SK-N-MC (cell line): Measurements from ENCODE around the gene GPER1.

Experiments
- DNase-seq: peaks from one replicate; pipeline ENCODE4 v3.0.0-alpha.2; 2011; ENCODE audit warnings: low read depth, low spot score
- H3K27ac ChIP-seq: fragments of 200-600 bp; sonication (generic); 2 replicates; pipeline ENCODE4 v1.5.1; 2016; ENCODE audit warnings: mixed run types
- H3K36me3 ChIP-seq: fragments of 200-600 bp; sonication (generic); 2 replicates; pipeline ENCODE4 v1.6.1; 2017; ENCODE audit warnings: antibody characterized with exemption, low read length, mixed read lengths; ENCODE audit not compliant: insufficient read depth
- H3K4me3 ChIP-seq: fragments of 200-600 bp; sonication (generic); 2 replicates; pipeline ENCODE4 v1.5.1; 2016
- H3K9ac ChIP-seq: fragments of 200-600 bp; sonication (generic); 2 replicates; pipeline ENCODE4 v1.8.0; 2017; ENCODE audit warnings: mixed run types, mixed read lengths; ENCODE audit not compliant: insufficient read length
- H3K9me3 ChIP-seq: fragments of 200-600 bp; sonication (generic); 2 replicates; pipeline ENCODE4 v1.6.1; 2017; ENCODE audit warnings: low read depth, mild to moderate bottlenecking, antibody characterized with exemption, low read length, moderate library complexity, mixed read lengths
- EZH2 ChIP-seq: fragments of 200-600 bp; sonication (generic); IDR thresholded peaks from one replicate; pipeline ENCODE4 v1.6.1; 2017; ENCODE audit warnings: antibody characterized with exemption
- FOXP2 ChIP-seq: optimal IDR thresholded peaks from 2 replicates; pipeline ENCODE3; 2011; ENCODE audit warnings: mild to moderate bottlenecking, moderate library complexity; ENCODE audit not compliant: insufficient read depth; ENCODE audit errors: extremely low read length, control extremely low read depth
- POLR2AphosphoS5 ChIP-seq: IDR thresholded peaks from 2 replicates; pipeline ENCODE4 v1.6.1; 2012; ENCODE audit warnings: mild to moderate bottlenecking, low read depth, low read length, borderline replicate concordance

GPER1 gene

DNA sequence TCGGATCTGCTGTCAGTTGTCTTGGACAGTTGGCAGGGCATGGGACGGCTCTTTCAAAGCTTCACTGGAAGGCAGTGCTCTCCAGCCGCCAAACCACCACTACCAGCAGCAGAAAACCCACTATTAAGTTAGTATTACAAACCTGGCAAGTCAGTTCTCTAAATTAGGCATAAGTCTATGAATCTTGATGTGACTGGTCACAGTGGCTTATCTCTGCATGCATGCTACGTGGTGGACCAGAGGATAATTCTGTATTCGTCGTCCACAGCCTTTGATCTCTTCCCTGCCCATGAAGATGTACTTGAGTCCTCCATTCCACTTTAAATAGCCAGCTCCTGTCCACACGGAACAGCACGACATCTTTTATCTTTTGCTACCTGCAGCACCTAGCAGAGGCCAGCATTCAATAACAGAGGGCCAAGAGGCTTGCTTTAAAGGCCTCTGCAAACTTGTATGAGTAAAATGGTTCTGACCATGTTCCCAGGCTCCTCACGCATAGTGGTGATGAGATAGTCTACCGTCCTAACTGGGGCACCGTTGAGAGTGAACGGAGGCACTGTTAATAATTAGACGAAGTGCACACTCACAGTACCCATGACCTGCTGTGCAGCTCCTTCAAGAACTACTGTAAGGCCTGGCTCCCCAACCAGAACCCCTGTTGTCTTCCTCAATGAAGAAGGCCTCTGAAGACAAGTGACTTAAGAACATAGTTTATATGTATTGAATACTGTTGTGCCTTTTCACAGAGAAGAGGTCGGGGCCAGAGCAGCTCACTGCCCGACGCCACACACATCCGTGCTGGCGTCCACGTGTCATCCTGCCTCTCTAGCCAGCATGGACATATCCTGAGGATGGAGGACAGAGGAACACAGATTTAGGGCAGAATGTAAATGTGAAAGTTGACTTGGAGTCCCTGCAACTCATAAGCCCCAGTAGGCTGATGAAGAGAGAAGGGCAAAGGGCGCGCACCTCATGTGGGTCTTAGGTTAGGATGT lies 42.5 kb upstream of the GPER1 start:
- Histone ChIP-seq H3K9ac (peak overlapping the region; percentile 74), H3K36me3 (no peaks in the 10 kb centered on the region), H3K9me3 (no peaks in the 10 kb centered on the region), H3K27ac (no peak overlapping the region), H3K4me3 (peak overlapping the region; percentile 77)
- TF ChIP-seq EZH2 (no peak), FOXP2 (no peak), POLR2AphosphoS5 (no peak)
- DNase-seq: no peak

DNA sequence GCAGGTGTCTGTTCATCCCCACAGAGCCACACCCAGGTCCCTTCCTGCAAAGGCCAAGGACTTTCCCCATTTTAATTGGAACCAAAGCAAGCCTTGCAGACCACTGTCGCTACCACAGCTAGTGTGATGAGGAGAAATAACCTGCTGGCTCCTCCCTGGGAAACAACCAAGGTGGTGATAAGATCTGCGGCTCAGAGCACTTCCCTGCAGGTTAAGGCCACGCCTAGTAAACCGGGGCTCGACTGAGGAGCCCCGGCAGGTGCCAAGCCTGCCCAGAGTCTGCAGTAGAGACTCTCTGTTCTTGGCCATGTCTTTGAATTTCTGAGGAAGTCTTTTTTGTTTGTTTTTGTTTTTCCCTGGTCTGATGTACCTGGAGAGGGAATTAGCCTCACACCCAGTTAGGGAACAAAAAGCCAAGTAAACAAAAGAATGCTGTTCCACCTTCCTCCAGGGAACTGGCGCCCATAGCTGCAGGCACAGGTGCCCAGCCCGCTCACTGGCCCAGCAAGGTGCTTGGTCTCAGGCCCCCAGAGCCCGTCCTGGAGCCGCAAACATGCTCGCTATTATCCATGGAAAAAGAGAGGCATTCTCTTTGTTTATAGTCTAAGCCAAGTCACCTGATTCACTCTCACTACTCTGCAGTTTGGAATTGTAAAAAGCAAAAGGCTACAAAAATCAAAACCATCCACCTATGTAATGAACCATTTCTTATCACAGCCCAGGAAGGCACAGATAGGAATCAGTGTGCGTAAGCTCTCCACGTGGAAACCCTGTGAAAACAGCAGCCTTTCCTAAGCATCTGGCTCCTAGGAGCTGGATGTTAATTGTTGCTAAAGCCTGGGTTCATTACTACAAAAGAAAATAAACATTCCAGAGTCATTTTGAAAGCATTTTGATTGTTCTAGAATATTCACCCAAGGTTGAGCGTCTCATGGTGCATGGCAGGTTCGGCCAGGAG lies 40.9 kb upstream of the GPER1 start:
- H3K27ac ChIP-seq: no peak overlapping the region
- H3K4me3 ChIP-seq: no peak overlapping the region
- no peak overlapping the region for H3K9ac ChIP-seq
- H3K36me3 ChIP-seq: no peaks in the 10 kb centered on the region
- TF ChIP-seq EZH2: no peak
- TF ChIP-seq FOXP2: no peak
- no peak for TF ChIP-seq POLR2AphosphoS5
- DNase-seq: no peak
- no peaks in the 10 kb centered on the region for H3K9me3 ChIP-seq

DNA sequence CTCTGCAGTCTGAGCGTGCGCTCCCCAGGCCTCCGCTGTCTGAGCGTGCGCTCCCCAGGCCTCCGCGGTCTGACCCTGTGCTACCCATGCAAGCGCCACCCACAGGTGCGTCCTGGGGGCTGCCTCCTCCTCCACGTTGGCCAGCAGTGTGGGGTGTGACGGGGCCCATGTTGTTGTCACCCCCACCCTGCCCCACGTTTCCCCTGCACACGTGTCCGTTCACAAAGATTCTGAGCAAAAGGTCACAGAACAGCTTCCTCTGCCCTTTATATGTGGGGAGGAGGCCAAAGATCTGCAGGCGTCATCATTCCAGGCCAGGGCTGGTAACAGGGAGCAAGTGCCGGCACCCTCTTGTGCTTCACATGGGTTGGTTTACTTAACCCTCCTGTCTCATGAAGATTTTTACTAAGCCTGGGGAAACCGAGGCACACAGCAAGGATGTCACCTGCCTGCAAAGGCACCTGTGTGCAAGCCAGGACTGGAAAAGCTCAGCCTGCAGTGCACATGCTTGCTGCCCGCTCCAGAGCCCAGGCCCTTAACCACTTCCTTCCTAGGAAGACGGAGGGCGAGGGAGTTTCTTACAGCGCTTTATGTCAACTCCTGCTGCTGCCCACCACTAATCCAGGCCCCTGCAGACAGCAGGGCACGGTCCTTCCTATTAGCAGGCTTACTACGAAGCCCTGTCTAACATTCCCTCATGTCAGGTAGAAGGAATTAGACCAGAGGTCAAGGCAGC lies 38.7 kb upstream of the GPER1 start:
- DNase-seq: no peak
- Histone ChIP-seq H3K9me3 (no peaks in the 10 kb centered on the region), H3K4me3 (no peak overlapping the region), H3K9ac (no peak overlapping the region), H3K36me3 (no peaks in the 10 kb centered on the region), H3K27ac (no peak overlapping the region)
- TF ChIP-seq FOXP2 (no peak), EZH2 (no peak), POLR2AphosphoS5 (no peak)

DNA sequence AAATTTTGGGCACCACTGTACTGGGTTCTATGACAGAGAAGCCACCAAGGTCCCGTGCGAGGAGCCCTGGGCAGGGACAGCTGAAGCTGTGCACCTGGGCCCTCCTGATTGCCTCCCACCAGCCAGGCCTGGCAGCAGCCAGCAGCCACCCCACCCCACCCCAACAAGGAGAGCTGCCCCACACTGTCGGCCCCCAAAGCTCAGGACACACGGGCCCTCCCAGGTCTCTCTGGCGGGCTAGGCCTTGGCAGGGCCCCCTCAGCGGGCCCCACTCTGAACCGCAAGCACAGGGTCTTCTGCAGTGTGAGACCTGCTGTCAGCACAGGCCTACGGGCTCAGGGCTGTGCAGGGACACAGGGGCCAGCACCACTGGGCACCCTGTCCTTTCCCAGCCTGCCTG lies 38.1 kb upstream of the GPER1 start:
- TF ChIP-seq EZH2 (no peak), POLR2AphosphoS5 (no peak), FOXP2 (no peak)
- no peak for DNase-seq
- no peaks in the 10 kb centered on the region for H3K9me3 ChIP-seq
- no peak overlapping the region for H3K4me3 ChIP-seq
- no peak overlapping the region for H3K27ac ChIP-seq
- no peaks in the 10 kb centered on the region for H3K36me3 ChIP-seq
- no peak overlapping the region for H3K9ac ChIP-seq

DNA sequence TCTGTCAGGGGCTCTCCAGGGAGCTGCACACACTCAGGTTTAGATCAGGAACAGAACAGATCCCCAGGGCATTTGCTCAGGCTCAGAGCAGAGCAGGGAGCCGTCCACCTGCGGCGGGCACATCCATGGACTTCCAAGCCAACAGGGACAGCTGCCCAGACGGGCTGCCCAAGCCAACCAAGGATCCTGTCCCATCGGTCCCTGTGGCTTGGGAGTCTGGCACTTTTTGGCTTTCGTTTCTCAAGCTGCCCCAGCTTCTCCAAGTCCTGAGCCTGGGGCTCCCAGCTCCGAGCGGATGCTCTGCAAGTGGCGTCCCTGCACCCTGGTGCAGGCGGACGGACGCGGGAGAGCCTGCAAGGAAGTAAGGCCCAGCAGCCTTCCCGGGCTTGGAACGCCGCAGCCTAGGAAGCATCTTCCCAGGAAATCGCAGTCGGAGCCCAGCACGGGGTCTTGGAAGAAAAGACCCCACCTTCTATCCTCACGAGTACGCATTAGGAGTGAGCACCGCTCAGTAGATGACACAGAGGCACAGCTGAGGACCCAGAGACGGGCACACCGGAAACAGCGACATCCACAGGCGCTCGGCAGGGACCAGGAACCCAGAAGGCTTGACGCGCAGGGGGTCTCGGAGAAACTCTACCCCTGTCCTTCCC lies 37.5 kb upstream of the GPER1 start:
- Histone ChIP-seq H3K9me3 (no peaks in the 10 kb centered on the region), H3K27ac (no peak overlapping the region), H3K4me3 (no peak overlapping the region), H3K36me3 (no peaks in the 10 kb centered on the region), H3K9ac (no peak overlapping the region)
- DNase-seq: no peak
- no peak for TF ChIP-seq FOXP2

DNA sequence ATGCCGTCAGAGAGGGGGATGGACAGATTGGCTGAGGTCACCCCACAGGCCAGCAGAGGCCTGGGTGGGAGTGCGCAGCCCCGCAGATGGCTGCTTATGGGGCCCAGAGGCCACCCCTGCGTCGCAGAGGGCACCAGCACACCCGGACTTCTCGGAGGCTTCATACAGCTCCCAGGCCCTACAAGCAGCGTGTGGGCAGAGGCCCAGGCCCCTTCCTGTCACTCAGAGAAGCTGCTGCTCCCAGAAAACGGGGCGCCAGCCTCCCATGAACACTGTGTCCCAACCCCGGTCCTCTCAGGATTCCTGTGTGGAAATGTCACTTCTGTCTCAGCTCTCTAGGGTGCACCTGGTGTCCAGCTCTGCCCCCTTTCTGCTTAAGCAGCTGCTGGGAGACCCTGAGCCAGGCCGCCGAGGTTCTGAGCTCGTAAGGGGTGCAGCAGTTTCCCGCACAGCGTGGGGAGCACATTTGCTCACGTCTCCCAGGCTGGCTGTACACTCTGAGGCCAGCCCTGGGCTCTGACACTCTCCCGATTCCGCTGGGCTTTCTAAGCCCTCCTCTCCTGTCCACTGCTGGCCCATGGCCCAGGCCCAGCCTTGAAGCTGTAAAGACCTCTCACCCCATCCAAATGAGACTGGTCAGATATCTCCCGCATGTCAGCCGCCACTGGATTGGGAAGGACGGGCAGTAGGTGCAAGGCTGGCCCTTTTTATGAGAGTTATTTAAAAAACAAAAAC lies 36.8 kb upstream of the GPER1 start:
- Histone ChIP-seq H3K9ac (no peak overlapping the region), H3K9me3 (no peaks in the 10 kb centered on the region), H3K4me3 (no peak overlapping the region), H3K27ac (no peak overlapping the region), H3K36me3 (no peaks in the 10 kb centered on the region)
- no peak for DNase-seq
- TF ChIP-seq EZH2: no peak
- TF ChIP-seq FOXP2: no peak
- no peak for TF ChIP-seq POLR2AphosphoS5

DNA sequence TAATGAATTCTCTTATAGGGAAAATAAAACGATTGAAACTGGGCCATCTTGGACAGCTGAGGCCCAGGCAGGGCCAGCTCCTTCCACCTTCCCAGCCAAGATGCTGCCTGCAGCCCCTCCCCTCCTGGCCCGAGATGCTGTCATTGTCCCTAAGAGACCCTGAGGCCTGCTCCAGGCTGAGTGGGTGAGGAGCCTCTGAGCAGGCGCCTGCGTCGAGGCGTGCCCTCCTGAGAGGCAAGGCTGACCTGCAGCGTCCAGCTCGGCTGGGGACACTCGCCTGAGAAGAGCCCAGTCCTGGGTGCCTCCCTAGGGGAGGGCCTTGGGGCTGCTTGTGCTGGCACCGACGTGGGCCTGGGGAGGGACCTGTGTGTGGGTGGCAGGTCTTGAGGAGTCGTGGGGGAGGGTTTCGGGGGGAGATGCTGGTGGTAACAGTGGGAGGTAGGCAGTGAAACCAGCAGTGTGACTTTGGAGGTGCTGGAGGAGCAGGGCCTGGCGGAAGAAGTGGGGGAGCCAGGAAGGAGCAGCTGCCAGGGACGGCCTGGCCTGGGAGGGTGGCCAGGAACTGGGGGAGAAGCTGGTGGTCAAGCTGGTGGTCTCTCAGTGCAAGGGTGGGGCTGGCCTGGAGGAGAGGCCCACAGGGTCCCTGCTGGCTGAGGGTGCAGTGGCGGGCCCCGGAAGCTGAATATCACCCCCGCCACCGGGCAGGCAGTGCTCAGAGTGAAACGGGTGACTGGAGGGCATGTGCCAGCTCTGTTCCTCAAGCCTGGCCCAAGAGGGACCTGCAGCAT lies 35.7 kb upstream of the GPER1 start:
- Histone ChIP-seq H3K9ac (no peak overlapping the region), H3K9me3 (no peaks in the 10 kb centered on the region), H3K27ac (peak overlapping the region; percentile 36; the same call in 1 of the 2 replicates), H3K36me3 (no peaks in the 10 kb centered on the region), H3K4me3 (no peak overlapping the region)
- no peak for DNase-seq
- TF ChIP-seq EZH2 (no peak), POLR2AphosphoS5 (no peak), FOXP2 (no peak)
